Neutrophil (primary cell): ENCODE data around the gene TREML4.
A peak's percentile ranks its signal among the peaks of the same experiment; 100 is the strongest.

Experiments
- H3K27ac ChIP-seq: fragments of 200-600 bp; sonication (generic); 2 replicates; pipeline ENCODE4 v1.5.1; 2016; ENCODE audit warnings: mild to moderate bottlenecking, moderate library complexity
- H3K27me3 ChIP-seq: fragments of 200-600 bp; sonication (generic); 2 replicates; pipeline ENCODE4 v1.6.0; 2016; ENCODE audit warnings: mild to moderate bottlenecking
- H3K36me3 ChIP-seq: fragments of 200-600 bp; sonication (generic); 2 replicates; pipeline ENCODE4 v1.5.1; 2017
- H3K4me1 ChIP-seq, 2 experiments: fragments of 200-600 bp in 1 of 2; sonication (generic) in 1 of 2; 1 replicate in 1 of 2; 2 replicates in 1 of 2; pipeline versions ENCODE4 v1.5.1 to v1.6.1; 2013 to 2016; ENCODE audit warnings: low read depth in 1 of 2, low read length in 1 of 2, mild to moderate bottlenecking in 1 of 2, moderate library complexity in 1 of 2; ENCODE audit not compliant: control insufficient read depth in 1 of 2, insufficient read depth in 1 of 2
- H3K4me3 ChIP-seq, 2 experiments: fragments of 200-600 bp in 1 of 2; sonication (generic) in 1 of 2; 1 replicate in 1 of 2; 2 replicates in 1 of 2; pipeline ENCODE4 v1.5.1; 2013 to 2016; ENCODE audit warnings: low read depth in 1 of 2, low read length in 1 of 2, mild to moderate bottlenecking in 1 of 2, moderate library complexity in 1 of 2
- H3K9me3 ChIP-seq: fragments of 200-600 bp; sonication (generic); 2 replicates; pipeline ENCODE4 v1.5.1; 2016
- CTCF ChIP-seq: fragments of 200-600 bp; sonication (generic); IDR thresholded peaks from 2 replicates; pipeline ENCODE4 v1.5.1; 2016; ENCODE audit warnings: antibody characterized with exemption

Gene TREML4

DNA sequence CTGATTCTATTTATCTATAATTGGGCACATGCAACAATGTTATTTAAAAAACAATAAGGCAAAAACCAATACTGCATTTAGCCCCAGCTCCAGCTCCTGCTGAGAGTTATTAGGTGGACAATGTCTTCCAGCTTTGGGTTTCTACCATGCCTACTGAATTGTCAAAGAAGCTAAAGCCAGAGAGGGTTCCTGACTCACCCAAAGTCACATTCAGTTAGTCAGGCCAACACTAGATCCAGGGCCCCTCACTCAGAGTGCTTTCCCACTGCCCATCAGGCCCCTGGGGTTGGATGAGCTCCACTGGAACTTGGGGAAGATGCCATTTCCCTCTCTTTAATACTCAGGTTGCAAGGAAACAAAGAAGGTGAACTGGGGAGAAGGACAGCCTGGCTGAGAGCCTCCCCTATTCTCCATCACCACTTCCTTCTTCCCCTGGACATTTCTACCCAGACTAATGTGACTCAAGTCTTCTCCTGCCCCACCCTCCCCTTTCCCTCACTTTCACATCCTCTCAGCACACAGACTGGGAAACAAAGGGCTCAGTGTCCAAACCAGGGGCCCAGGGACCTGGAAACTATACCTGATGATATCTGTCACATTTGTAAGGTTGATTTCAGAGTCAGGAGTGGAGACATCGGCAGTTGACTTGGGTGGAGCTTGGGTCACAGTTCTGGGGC, 52.4 kb downstream of the TREML4 start:
- Histone ChIP-seq H3K4me1 (peaks cover 93 to 100% of the 10 kb centered on the region in 2 experiments), H3K9me3 (no peaks in the 10 kb centered on the region), H3K36me3 (peaks cover 92% of the 10 kb centered on the region), H3K4me3 (peak overlapping the region; percentile 26 to 82), H3K27ac (peak overlapping the region; percentile 94), H3K27me3 (no peaks in the 10 kb centered on the region)
- no peak for TF ChIP-seq CTCF

GRCh38 chr6:41283600-41283999, 55.5 kb downstream of the TREML4 start:
- H3K27me3 ChIP-seq: no peaks in the 10 kb centered on the region
- H3K4me1 ChIP-seq: peaks cover 82 to 98% of the 10 kb centered on the region in 2 experiments
- peak overlapping the region; percentile 82 to 90 for H3K4me3 ChIP-seq
- H3K9me3 ChIP-seq: no peaks in the 10 kb centered on the region
- H3K27ac ChIP-seq: peak overlapping the region; percentile 94
- peaks cover 65% of the 10 kb centered on the region for H3K36me3 ChIP-seq
- no peak for TF ChIP-seq CTCF

DNA sequence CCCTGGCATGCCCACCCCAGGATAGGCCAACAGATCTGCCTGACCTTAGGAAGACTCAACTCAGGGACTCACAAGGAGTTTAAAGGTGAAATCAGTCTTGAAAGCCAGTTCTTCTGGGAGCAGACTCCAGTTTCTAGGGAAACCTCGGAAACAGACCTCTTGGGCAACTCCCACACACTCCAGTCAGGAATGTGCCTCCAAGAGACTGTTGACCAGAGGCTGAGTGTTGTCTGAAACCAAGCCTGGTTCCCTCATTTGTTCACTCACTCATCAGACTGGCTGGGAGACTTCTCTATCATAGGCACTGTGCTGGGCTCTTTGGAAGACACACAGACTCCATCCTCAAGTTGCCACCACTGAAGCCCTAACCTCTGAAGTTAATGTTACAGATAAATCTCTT, 56.6 kb downstream of the TREML4 start:
- peak overlapping the region; percentile 94 for H3K27ac ChIP-seq
- no peak for TF ChIP-seq CTCF
- H3K4me1 ChIP-seq: peaks cover 76 to 94% of the 10 kb centered on the region in 2 experiments
- peaks cover 54% of the 10 kb centered on the region for H3K36me3 ChIP-seq
- peak overlapping the region; percentile 82 to 90 for H3K4me3 ChIP-seq
- no peaks in the 10 kb centered on the region for H3K27me3 ChIP-seq
- H3K9me3 ChIP-seq: no peaks in the 10 kb centered on the region

DNA sequence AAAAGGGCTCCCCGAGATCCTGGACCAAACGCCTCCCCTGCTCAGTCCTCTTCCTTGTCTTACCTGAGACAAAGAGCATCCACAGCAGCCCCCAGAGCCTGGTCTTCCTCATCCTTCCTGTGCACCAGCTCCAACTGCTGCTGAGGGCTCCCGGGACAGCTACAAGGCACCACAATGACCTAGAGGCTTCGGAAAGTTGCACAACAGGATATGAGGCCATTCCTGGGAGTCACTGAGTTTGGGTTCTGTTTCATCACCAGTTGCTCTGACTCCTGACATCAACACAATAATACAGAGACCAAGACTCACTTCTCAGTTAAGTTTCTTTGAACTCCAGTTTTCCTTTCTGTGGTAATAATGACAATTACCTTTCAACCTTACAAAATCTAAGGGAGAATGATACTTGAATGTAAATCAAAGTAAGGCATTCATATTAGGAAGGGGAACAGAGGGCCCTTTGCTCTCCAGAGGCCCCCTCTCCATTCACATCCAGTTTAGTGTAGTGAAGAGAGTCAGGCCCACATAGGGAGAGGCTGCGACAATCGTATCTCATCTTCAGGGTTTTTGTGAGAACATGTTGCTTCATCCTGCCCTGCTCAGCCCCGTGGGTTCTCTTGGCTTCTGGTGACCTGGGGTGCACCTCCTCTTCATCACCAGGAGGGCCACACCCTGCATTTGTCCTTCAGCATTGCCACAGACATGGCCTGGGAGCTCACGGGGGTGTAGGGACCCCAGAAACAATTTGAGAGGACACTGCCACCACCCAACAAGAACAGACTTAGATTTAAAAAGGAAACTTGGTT, 58.6 kb downstream of the TREML4 start, which contains the start of gene TREM1:
TSS of gene TREM1 (minus strand) at position 139 of the 803 bp plus-strand sequence. CDS start at position 112, 27 bp downstream.
- Histone ChIP-seq H3K4me1 (peaks cover 56 to 73% of the 10 kb centered on the region in 2 experiments), H3K4me3 (peak within 1 kb of the TSS; percentile 82 to 90), H3K9me3 (no peaks in the 10 kb centered on the region), H3K27ac (peak within 1 kb of the TSS; percentile 94), H3K27me3 (no peaks in the 10 kb centered on the region), H3K36me3 (peaks cover 34% of the 10 kb centered on the region)
- peak; percentile 73 for TF ChIP-seq CTCF

DNA sequence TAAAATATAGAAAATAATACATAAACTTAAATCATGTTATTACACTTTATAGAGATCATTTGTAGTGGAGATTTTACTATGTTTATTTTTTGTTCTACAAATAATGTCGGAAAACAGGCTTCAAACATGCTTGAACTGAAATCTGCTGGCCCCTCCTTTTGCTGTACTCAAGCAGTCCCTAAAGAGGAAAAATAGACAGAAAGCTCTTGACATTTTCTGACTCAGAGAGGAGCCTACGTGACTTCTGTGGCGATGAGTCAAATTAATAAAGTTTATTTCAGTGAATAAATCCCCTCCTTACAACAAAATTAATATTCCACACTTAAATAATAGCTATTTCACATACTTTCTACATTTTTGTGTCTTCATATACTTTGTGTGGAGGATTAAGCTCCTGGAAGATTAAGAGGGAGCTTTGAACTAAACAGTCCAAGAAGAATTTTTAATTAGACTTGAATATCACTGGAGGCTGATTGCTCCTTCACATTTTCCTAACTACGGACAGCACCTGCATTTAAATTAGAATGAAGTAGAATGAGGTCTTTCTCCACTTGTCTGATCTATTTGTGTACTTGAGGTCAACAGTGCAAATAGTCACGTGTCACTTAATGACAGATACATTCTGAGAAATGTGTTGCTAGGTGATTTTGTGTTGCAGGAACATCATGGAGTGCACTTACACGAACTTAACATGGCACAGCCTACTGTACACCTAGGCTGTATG, 60.0 kb downstream of the TREML4 start:
- peaks cover 42 to 59% of the 10 kb centered on the region in 2 experiments for H3K4me1 ChIP-seq
- H3K9me3 ChIP-seq: no peaks in the 10 kb centered on the region
- no peak for TF ChIP-seq CTCF
- H3K4me3 ChIP-seq: no peak overlapping the region
- peak overlapping the region; percentile 94 for H3K27ac ChIP-seq
- peaks cover 19% of the 10 kb centered on the region for H3K36me3 ChIP-seq
- no peaks in the 10 kb centered on the region for H3K27me3 ChIP-seq
